ENCODE measurements around the gene TMEM253. TPM values are rescaled to one million over a fixed set of nuclear protein-coding genes. Genes with fewer than 3 reads are reported as not detected.

TMEM253 gene
- total RNA-seq = 100 to 1,000 TPM in 3 of 4 donors, 1 to 10 TPM in 1; 9.1 to 140 (median 124) TPM

DNA sequence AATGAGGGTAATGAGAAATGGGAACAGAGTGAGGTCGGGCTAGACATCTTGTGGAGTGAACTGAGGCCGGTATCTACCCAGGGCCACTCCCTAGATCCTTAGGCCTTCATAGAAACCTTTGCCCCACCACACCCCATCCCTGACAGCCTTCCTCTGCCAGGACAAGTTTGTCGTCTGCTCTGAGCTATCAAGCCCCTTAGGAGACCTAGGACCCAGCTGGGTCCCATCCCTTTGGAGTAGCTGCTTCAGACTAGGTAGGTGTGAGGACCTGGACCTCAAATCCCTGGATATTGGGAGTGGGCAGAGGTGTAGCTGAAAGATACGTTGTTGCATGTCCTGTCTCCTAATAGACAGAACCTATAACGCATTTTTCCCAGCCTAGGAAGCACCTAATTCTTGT, at the start of gene TMEM253:
Gene TMEM253 (plus strand): TSS at position 136 of the 400 bp plus-strand sequence. CDS start 278 bp downstream, outside the sequence.
- peak; percentile 77 to 91 for TF ChIP-seq POLR2A (IDR thresholded peaks at IDR 0.05)
- no peak for TF ChIP-seq CTCF (IDR thresholded peaks at IDR 0.05)
- Histone ChIP-seq H3K9me3 (peaks cover 0 to 4% (median 0%) of the 10 kb centered on the region in 4 donors), H3K36me3 (no peaks in the 10 kb centered on the region), H3K4me1 (peaks cover 0 to 53% (median 11%) of the 10 kb centered on the region in 4 donors), H3K27me3 (no peaks in the 10 kb centered on the region), H3K4me3 (peak within 1 kb of the TSS in 3 of 4 donors; percentile 22 to 84 (median 80)), H3K27ac (peak within 1 kb of the TSS in 3 of 4 donors; percentile 79 to 97 (median 96))
- DNase-seq = peak in 2 of 3 donors; percentile 79 to 86

DNA sequence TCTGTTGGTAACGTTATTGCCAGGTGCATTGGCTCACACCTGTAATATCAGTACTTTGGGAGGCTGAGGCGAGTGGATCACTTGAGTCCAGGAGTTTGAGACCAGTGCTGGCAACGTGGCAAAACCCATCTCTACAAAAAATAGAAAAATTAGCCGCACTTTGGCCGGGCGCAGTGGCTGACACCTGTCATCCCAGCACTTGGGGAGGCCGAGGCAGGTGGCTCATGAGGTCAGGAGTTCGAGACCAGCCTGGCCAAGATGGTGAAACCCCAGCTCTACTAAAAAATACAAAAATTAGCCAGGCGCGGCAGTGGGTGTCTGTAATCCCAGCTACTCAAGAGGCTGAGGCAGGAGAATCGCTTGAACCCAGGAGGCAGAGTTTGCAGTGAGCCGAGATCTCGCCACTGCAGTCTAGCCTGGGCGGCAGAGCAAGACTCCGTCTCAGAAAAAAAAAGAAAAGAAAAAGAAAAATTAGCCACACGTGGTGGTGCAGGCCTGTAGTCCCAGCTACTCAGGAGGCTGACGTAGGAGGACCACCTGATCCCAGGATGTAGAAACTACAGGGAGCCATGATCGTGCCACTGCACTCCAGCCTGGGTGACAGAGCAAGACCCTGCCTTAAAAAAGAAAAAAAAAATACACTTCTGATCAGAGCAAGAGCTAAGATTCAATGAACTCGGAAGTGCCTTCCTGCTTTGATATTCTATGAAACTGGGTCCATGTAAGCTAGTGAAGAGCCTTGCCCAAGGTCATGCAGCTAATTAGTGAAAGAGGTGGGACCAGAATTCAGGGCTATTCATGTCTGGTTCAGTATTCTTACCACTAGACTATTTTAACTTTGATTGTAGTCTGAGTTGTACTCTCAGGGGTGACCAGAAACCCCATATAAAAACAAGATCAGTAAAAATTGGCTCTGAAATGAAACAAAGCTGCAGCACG, 47.4 kb upstream of the TMEM253 start:
- peak overlapping the region in 1 of 4 donors; percentile 47 for H3K27ac ChIP-seq

DNA sequence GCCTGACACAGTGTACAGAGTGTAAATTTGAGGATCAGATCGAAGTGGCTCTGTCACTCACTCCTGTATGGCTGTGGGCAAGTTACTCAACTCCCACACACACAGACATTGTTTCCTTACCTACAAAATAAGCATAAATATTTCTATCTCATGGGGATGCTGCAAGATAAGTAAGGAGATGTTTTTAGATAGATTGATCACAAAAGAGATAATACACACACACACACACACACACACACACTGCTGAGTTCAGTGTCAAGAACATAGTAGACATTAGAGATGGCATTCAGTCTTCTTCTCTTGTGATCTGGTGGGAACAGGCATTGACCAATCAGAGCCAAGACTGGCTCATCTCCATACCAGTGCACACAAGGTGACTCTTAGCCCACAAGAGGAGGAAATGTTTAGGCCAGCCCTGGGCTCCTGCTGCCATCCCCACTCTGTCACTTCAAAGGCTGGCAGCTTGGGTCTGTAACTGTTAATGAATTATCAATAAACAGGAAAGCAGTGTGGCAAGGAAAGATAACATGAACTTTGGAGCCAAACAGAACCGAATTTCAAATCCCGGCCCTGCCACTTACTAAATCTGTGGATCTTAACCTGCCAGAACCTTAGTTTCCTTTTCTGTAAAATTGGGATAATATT, 46.6 kb upstream of the TMEM253 start:
- Histone ChIP-seq H3K27ac (peak overlapping the region in 1 of 4 donors; percentile 47), H3K36me3 (no peaks in the 10 kb centered on the region), H3K9me3 (no peaks in the 10 kb centered on the region), H3K4me1 (no peaks in the 10 kb centered on the region), H3K27me3 (no peaks in the 10 kb centered on the region), H3K4me3 (no peak overlapping the region)
- DNase-seq = no peak
- TF ChIP-seq POLR2A (IDR thresholded peaks at IDR 0.05) (no peak), CTCF (IDR thresholded peaks at IDR 0.05) (no peak)

More for the DNA sequence above, 47.4 kb upstream of the TMEM253 start:
- Histone ChIP-seq H3K4me3 (no peak overlapping the region), H3K27me3 (no peaks in the 10 kb centered on the region), H3K4me1 (no peaks in the 10 kb centered on the region), H3K9me3 (no peaks in the 10 kb centered on the region), H3K36me3 (no peaks in the 10 kb centered on the region)
- no peak for TF ChIP-seq CTCF (IDR thresholded peaks at IDR 0.05)
- DNase-seq = no peak

- Histone ChIP-seq H3K4me1 (no peaks in the 10 kb centered on the region), H3K27ac (peak overlapping the region in 1 of 4 donors; percentile 47), H3K9me3 (no peaks in the 10 kb centered on the region), H3K4me3 (no peak overlapping the region), H3K36me3 (no peaks in the 10 kb centered on the region), H3K27me3 (no peaks in the 10 kb centered on the region)
- DNase-seq = no peak
- TF ChIP-seq POLR2A (IDR thresholded peaks at IDR 0.05) (no peak), CTCF (IDR thresholded peaks at IDR 0.05) (no peak)
Measured at GRCh38 chr14:21054768-21055145, 46.1 kb upstream of the TMEM253 start.

DNA sequence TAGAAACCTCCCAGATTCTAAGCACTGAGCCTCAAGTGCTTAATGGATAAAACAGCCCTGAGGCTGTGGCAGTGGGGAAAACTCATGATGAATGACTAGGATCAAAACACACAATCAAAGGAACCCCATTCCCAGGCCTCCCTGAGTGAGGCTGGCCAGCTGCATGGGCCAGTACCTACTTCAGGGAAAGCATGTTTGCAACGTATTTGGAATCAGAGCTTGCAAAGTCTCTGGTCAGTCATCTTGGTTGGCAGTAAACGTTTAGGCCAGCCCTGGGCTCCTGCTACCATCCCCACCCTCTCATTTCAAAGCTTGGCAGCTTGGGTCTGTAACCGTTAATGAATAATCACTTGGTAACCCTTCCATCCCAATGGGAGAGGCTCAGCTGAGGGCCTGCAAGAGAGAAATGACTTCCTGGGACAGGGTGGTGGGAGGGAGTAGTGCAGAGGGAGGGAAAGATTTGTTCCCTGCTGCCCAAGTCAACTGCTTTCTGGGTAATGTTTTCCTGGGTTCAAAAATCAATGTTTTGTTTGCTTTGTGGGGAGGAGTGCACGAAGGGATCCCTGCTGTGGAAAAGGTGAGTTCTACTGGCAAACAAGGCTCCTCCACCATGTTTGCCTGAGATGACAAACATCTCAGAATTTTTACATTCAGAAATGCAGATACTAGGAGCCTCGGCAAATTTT, 45.3 kb upstream of the TMEM253 start:
- H3K27ac ChIP-seq = peak overlapping the region in 2 of 4 donors; percentile 51 to 60
- H3K4me1 ChIP-seq = peaks cover 0 to 4% (median 0%) of the 10 kb centered on the region in 4 donors
- H3K9me3 ChIP-seq = no peaks in the 10 kb centered on the region
- DNase-seq = no peak
- TF ChIP-seq CTCF (IDR thresholded peaks at IDR 0.05) (peak in 1 of 6 experiments; percentile 15), POLR2A (IDR thresholded peaks at IDR 0.05) (no peak)
- no peaks in the 10 kb centered on the region for H3K27me3 ChIP-seq
- H3K36me3 ChIP-seq = no peaks in the 10 kb centered on the region
- H3K4me3 ChIP-seq = no peak overlapping the region

Measured in Peyer's patch (tissue), 4 donors.